ENCODE results near the gene MARCHF4.

- no peak for TF ChIP-seq EP300 (IDR thresholded peaks at IDR 0.05)
- no peak for TF ChIP-seq CTCF (IDR thresholded peaks at IDR 0.05)
These were observed 38.3 kb upstream of the MARCHF4 start for GRCh38 chr2:216410550-216410949.
